SJCRH30 (cell line): ENCODE data around the gene MGME1. TPM values are rescaled to one million over a fixed set of nuclear protein-coding genes. Genes with fewer than 3 reads are reported as not detected.
"Not testable (repeated sequence)": the region's sequence is repeated elsewhere in the genome, so short reads cannot be mapped to it uniquely, and the experiment has no call there.

Experiments
- DNase-seq, 2 experiments: peaks; one replicate each; pipeline ENCODE4 v3.0.0-alpha.2; 2015 to 2020
- H3K27ac ChIP-seq: fragments of 250-450 bp; sonication (Bioruptor Pico); 2 replicates; pipeline ENCODE4 v1.5.1; 2020; ENCODE audit warnings: mild to moderate bottlenecking, moderate library complexity
- H3K27me3 ChIP-seq: fragments of 250-450 bp; sonication (Bioruptor Pico); 2 replicates; pipeline ENCODE4 v1.5.1; 2020; ENCODE audit warnings: mild to moderate bottlenecking, moderate library complexity
- H3K36me3 ChIP-seq: fragments of 250-450 bp; sonication (Bioruptor Pico); 2 replicates; pipeline ENCODE4 v1.5.1; 2020; ENCODE audit warnings: mild to moderate bottlenecking, moderate library complexity
- H3K4me1 ChIP-seq: fragments of 250-450 bp; sonication (Bioruptor Pico); 2 replicates; pipeline ENCODE4 v1.5.1; 2020; ENCODE audit warnings: mild to moderate bottlenecking, moderate library complexity
- H3K4me3 ChIP-seq: fragments of 250-450 bp; sonication (Bioruptor Pico); 2 replicates; pipeline ENCODE4 v1.5.1; 2020; ENCODE audit warnings: mild to moderate bottlenecking, moderate library complexity
- H3K9me3 ChIP-seq: fragments of 250-450 bp; sonication (Bioruptor Pico); replicated peaks from 2 replicates; pipeline ENCODE4 v1.5.1; 2020; ENCODE audit warnings: mild to moderate bottlenecking, moderate library complexity
- total RNA-seq: library from RNA; depleted of rRNA; stranded (reverse); fragments of >200 nt; shearing (Covaris generic); gene quantifications from 2 replicates; pipeline ENCODE4 v1.2.3, GENCODE V29; 2014

Gene MGME1
- total RNA-seq, 1 experiment from 2014 or later: 28.6 TPM

DNA sequence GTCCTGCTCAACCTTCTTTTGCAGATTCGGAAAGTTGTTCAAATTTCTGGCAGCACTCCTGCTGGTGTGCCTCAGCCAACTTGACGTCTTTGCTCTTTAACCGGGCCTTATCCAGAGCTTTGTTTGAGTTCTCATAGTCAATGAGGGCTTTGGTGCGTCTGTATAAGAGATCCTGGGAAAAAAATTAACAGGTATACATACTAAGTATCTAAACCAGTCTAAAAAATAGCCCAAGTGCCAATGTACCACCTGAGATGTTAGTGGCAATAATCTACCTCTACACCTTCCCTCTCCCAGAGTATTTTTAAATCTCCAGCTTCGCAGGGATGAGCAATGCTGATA is 21.4 kb upstream of the MGME1 start:
- Histone ChIP-seq H3K9me3 (no peaks in the 10 kb centered on the region), H3K4me3 (no peak overlapping the region), H3K27me3 (no peaks in the 10 kb centered on the region), H3K36me3 (peaks cover 100% of the 10 kb centered on the region), H3K27ac (no peak overlapping the region), H3K4me1 (no peaks in the 10 kb centered on the region)
- no peak for DNase-seq

DNA sequence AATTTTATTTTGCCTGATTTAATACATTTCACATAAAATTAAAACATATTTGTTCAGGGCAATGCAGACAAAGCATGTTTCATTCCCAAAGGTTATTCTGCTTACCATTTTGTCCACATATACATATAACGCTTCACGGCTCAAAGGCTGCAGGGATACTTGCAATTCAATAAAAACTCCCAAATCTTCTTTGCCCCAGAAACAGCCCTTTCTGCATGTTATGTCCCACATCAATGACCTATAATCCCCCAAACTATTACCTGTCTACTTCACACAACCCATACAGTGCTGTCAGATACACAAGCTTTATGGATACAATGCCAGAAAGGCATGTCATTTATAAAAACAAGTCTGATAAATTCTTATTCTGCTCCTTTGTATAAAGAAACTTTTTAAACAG is 20.4 kb upstream of the MGME1 start:
- H3K36me3 ChIP-seq: peaks cover 100% of the 10 kb centered on the region
- no peaks in the 10 kb centered on the region for H3K4me1 ChIP-seq
- H3K4me3 ChIP-seq: no peak overlapping the region
- H3K27ac ChIP-seq: no peak overlapping the region
- no peak for DNase-seq
- H3K27me3 ChIP-seq: no peaks in the 10 kb centered on the region
- no peaks in the 10 kb centered on the region for H3K9me3 ChIP-seq

- Histone ChIP-seq H3K4me3 (no peak overlapping the region), H3K27me3 (no peaks in the 10 kb centered on the region), H3K36me3 (peaks cover 100% of the 10 kb centered on the region), H3K9me3 (no peaks in the 10 kb centered on the region), H3K4me1 (no peaks in the 10 kb centered on the region), H3K27ac (no peak overlapping the region)
- no peak for DNase-seq
Observed at GRCh38 chr20:17949899-17950298, 18.9 kb upstream of the MGME1 start.

- H3K4me1 ChIP-seq: no peaks in the 10 kb centered on the region
- no peak overlapping the region for H3K27ac ChIP-seq
- H3K36me3 ChIP-seq: peaks cover 100% of the 10 kb centered on the region
- H3K27me3 ChIP-seq: no peaks in the 10 kb centered on the region
- no peak for DNase-seq
- no peaks in the 10 kb centered on the region for H3K9me3 ChIP-seq
- H3K4me3 ChIP-seq: no peak overlapping the region
Observed at GRCh38 chr20:17950670-17951069, 18.1 kb upstream of the MGME1 start.

DNA sequence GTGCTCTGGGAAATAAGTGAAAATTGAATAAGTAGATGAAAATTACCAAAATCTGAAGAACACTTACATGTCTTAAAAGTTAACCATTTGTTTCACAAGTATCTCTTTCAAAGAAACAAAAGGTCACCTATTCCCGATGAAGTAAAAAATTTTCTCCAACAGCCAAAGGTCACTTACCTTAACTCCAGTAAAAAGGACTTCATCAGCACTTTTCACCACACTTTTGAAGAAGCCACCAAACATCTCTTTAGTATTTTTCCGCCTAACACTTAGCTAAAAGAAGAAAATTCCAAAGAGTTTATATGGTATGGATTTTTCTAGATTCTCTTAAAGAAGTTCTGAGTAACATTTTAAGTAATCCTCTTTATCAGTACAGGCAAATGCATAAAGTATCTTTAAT is 17.5 kb upstream of the MGME1 start:
- H3K4me3 ChIP-seq: no peak overlapping the region
- DNase-seq: no peak
- no peak overlapping the region for H3K27ac ChIP-seq
- peaks cover 100% of the 10 kb centered on the region for H3K36me3 ChIP-seq
- no peaks in the 10 kb centered on the region for H3K27me3 ChIP-seq
- H3K4me1 ChIP-seq: no peaks in the 10 kb centered on the region
- no peaks in the 10 kb centered on the region for H3K9me3 ChIP-seq

DNA sequence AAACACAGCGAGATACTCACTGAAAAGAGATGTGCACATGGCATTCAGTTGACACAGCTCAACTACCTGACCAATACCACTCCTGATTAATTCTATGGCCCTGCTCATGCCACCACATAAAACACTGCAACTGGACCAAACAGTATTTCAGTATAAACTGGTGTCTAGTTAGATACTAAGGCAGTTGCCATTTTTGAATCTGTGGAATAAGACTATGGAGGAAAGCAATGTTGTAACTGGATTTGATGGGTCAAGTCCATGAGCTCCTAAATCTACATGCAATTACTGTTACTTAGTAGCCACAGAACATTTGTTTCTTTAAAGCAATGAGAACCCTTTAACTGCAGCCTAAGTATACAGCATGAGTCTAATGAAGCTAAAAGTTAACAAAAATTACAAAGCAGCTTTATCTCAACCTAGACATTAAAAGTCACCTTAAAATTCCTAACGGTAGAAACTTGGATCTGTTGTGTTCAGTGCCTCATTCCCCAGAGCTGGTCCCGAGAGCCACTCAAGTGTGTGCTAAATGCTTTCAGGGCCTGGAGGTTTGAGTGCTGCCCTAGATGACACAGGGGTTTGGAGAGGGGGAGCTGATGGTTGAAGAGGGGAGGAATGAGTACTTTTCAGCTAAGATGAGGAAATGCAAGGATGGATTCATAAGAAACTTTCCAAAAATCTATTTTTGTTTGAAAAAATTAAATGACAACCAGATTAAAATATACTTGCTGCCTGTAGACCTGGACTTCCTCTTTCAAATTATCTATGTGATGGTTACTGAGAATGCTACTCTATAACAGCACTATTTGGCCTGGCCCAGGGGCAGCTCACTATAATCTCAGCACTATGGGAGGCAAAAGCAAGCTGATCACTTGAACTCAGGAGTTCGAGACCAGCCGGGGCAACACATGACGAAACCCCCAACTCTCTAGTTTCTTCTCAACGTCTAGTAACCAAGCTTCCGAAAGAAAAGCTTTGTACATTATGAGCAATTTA is 15.8 kb upstream of the MGME1 start:
- Histone ChIP-seq H3K27me3 (no peaks in the 10 kb centered on the region), H3K36me3 (peaks cover 93% of the 10 kb centered on the region), H3K9me3 (no peaks in the 10 kb centered on the region), H3K4me3 (no peak overlapping the region), H3K4me1 (no peaks in the 10 kb centered on the region; the same call in 1 of the 2 replicates), H3K27ac (no peak overlapping the region)
- DNase-seq: no peak

DNA sequence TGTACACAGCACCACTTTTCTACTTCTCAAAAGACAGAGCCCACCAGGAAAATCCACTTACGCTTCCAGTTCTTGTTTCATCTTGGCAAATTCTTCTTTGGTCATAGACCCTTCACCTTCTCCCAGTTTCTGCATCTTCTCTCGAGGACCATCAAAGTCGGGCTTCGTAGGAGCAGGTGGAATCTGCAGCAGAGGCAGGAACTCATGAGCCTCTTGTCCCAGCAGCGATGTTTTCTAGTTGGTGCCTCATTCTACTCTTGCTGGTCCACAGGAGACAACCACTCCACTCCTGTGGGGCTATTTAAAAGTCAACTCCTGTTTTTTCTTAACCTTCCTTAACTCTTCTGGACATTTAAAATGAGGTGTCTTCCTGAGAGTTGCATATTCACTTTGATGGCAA is 14.9 kb upstream of the MGME1 start:
- no peak overlapping the region for H3K4me3 ChIP-seq
- H3K36me3 ChIP-seq: peaks cover 93% of the 10 kb centered on the region
- H3K27ac ChIP-seq: no peak overlapping the region
- H3K27me3 ChIP-seq: no peaks in the 10 kb centered on the region
- peaks cover 2% of the 10 kb centered on the region for H3K4me1 ChIP-seq
- H3K9me3 ChIP-seq: no peaks in the 10 kb centered on the region
- DNase-seq: no peak

GRCh38 chr20:17955302-17955701 is 13.5 kb upstream of the MGME1 start:
- no peak for DNase-seq
- Histone ChIP-seq H3K4me1 (peaks cover 2% of the 10 kb centered on the region), H3K27me3 (no peaks in the 10 kb centered on the region), H3K36me3 (peaks cover 86% of the 10 kb centered on the region), H3K27ac (no peak overlapping the region), H3K9me3 (no peaks in the 10 kb centered on the region), H3K4me3 (no peak overlapping the region)

DNA sequence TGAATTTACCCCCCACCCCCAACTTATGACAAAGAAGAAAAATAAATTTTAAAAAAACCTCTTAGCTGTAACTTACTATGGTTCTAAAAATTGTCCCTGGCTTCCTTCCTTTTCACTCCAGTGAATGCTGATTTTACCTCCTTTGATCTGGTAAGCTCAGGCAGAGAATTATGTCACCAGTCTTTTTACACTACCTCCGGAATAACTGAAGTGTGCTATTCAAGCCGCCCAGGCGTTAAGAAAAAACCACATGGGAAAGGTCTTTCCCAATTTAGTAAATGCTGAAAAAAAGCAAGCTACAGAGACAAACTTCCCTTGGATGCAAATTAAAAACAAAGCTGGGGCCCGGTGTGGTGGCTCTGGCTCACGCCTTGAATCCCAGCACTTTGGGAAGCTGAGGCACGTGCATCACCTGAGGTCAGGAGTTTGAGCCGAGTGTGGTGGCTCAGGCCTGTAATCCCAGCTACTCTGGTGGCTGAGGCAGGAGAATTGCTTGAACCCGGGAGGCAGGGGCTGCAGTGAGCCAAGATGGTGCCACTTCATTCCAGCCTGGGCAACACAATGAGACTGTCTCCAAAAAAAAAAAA is 12.6 kb upstream of the MGME1 start:
- Histone ChIP-seq H3K36me3 (peaks cover 79% of the 10 kb centered on the region), H3K27ac (no peak overlapping the region), H3K4me1 (peaks cover 7% of the 10 kb centered on the region)

DNA sequence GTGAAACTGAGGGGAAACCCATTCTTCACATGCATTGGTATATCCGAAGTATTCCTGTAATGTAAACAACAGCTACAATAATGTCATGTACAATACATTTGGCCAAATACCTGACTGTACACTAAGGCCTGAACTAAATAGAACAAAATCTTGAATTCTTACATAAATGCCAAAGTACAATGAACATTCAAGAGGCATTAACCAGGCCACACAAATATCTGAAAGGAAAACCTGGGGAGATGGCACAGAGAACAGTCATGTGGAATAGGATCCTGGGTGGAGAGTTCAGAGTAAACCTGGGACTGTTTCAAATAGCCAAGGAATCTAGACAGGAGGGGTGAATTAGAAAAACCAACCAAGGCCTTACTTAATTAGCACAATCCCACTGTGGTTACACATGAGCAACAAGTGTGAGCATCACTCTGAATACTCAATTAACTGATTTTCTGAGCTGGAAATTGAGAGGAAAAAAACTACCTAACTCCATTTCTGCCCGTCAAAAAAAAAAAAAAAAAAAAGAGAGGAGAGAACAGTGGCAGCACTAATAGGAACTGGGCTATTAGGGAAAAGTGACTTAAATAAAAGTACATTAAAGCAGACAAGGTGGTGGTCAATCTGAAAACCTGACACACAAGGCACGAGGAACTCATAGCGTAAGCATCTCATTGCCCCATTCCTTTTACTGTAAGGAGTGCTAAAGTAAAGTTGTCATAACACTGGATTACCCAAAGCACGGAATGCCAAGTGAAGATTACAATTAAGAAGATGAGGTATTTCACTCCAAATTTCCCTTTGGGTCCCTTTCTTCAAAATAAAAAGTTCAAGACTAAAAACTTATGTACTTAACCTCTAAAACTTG is 11.1 kb upstream of the MGME1 start:
- H3K27me3 ChIP-seq: no peaks in the 10 kb centered on the region
- no peak overlapping the region for H3K4me3 ChIP-seq
- H3K27ac ChIP-seq: no peak overlapping the region
- H3K9me3 ChIP-seq: no peaks in the 10 kb centered on the region
- no peak for DNase-seq
- peaks cover 19% of the 10 kb centered on the region for H3K4me1 ChIP-seq
- peaks cover 76% of the 10 kb centered on the region for H3K36me3 ChIP-seq

More for the DNA sequence above, 12.6 kb upstream of the MGME1 start:
- Histone ChIP-seq H3K4me3 (no peak overlapping the region), H3K9me3 (no peaks in the 10 kb centered on the region), H3K27me3 (no peaks in the 10 kb centered on the region)
- no peak for DNase-seq

DNA sequence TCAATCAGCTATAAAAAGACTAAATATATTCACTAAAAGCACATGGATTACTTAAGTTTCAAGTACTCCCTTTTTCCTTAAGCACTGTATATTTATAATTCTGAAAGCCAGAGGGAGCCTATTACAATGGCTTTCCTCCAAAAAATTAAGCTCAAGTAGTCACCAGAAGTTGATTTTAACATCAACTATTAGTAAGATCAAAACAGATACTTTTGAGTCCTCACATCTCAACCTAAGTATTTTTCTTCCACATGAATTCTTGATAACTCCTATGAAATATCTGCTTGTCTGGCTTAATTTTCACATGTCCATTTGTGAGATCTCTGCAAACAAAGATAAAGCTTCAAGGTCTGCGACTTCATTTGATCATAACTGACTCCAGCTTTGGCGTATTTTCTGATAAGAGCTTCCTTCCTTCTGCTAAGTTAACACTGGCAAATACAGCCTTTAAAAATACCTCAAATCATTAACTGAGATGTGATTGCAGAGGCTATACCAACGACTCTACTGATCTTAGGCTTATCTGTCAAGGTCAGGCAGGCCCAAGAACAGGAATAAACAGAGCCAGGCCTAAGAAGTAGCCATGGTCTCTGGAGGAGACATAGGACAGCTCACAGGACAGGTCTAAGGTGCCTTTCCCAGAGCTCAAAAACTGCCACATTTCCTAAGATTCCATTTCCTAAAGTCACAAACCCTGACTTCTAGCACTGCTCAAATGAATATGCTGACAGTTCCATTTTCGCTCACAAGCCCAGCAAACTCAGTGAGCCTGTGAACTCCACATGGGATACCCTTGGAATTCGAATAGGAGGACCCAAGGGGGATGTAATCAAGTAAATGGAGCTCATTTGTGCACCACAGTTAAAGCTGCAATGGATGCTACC is 10.2 kb upstream of the MGME1 start:
- Histone ChIP-seq H3K36me3 (peaks cover 76% of the 10 kb centered on the region), H3K9me3 (no peaks in the 10 kb centered on the region), H3K27me3 (no peaks in the 10 kb centered on the region), H3K27ac (no peak overlapping the region), H3K4me1 (peaks cover 23% of the 10 kb centered on the region), H3K4me3 (no peak overlapping the region)
- DNase-seq: no peak

DNA sequence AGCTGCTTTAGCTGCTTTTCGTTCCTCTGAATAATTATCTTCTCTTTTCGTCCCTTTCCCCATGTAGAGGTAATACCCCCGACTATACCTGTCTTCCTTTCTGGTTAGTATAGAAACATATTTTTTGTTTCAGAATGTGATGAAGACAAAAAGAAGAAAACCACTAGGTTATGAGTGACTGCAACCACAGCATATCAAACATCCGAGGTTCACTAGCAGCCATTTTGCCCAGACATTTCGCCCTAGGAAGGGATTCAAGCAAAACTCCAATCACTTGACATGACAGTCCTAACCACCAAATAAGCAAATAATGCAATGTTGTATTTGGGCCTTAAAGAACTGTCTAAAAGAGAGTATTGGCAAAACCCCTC is 9.6 kb upstream of the MGME1 start:
- DNase-seq: no peak
- Histone ChIP-seq H3K27ac (no peak overlapping the region), H3K4me3 (no peak overlapping the region), H3K36me3 (peaks cover 76% of the 10 kb centered on the region), H3K9me3 (no peaks in the 10 kb centered on the region), H3K27me3 (no peaks in the 10 kb centered on the region), H3K4me1 (peaks cover 26% of the 10 kb centered on the region)

DNA sequence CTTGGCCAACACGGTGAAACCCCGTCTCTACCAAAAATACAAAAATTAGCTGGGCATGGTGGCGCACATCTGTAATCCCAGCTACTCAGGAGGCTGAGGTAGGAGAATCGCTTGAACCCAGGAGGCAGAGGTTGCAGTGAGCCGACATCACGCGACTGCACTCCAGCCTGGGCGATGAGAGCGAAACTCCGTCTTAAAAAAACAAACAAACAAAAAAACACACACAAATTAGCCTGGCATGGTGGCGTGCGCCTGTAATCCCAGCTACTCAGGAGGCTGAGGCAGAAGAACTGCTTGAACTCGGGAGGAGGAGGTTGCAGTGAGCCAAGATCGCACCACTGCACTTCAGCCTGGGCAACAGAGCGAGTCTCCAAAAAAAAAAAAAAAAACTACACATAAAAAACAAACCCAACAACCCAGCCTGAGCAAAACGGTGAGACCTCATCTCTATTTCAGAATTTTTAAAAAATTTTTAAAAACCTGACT is 8.4 kb upstream of the MGME1 start:
- H3K9me3 ChIP-seq, DNase-seq, H3K4me3 ChIP-seq, H3K27ac ChIP-seq, H3K27me3 ChIP-seq: not testable (repeated sequence)
- H3K36me3 ChIP-seq: peaks cover 75% of the 10 kb centered on the region
- H3K4me1 ChIP-seq: peaks cover 36% of the 10 kb centered on the region
